ENCODE measurements around the gene AKAP12.
"Not testable (repeated sequence)": the region's sequence is repeated elsewhere in the genome, so short reads cannot be mapped to it uniquely, and the experiment has no call there.

The AKAP12 gene

DNA sequence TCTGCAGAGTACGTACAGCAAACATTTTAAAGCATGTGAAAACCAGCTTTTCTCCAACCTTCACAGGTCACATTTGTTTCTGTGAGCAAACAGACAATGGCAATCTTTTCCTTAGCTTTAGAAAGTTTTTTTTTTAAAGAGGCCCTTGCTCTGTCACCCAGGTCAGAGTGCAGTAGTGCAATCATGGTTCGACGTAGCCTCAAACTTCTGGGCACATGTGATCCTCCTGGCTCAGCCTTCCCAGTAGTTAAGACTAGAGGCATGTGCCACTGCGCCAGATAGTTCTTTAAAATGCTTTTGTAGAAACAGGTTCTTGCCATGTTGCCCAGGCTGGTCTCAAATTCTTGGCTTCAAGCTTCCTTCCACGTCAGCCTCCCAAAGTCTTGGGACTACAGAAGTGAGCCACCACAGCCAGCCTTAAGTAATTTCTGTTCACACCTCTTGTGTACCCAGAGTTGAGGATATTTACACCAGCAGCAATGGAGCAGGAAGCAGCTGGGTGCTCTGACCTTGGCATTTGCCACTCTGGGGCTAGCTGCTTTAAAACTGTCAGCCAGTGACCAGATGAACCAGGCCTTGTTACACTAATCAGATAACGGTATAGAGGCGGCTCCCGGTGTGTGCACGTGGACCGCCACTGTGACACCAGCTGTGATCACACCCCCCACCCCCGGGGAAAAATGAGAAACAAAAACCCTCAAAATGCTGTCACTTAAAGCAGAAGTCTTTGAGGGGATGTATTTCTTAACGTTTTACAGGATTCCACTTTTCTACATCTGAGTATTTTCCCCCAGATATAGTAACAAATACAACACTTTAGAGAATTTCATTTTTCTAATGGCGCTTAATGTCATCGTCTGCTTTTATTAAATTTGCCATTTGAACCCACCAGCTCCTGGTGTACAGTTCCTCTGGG is 71.3 kb downstream of the AKAP12 start:
- no peak for DNase-seq (ENCODE audit: low spot score)

DNA sequence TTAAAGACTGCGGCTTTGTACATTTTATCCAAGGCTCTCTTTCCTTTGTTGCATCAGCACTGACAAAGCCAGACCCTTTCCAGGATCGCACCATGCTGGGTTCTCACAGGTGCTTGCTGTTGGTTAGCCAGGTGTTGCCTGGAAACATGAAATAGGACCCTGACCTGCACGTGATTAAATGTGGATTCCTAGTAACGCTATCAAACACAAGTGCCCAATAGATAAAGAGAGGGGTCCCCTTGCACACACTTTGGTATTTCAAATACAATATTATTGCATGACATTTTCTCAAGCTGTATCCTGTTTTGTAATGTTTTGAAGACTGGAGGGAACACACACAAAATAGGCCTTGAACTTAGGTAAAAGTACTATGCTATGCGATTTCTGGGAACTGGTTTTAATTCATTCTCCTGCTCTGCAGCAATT is 73.3 kb downstream of the AKAP12 start:
- DNase-seq (ENCODE audit: low spot score): no peak

DNA sequence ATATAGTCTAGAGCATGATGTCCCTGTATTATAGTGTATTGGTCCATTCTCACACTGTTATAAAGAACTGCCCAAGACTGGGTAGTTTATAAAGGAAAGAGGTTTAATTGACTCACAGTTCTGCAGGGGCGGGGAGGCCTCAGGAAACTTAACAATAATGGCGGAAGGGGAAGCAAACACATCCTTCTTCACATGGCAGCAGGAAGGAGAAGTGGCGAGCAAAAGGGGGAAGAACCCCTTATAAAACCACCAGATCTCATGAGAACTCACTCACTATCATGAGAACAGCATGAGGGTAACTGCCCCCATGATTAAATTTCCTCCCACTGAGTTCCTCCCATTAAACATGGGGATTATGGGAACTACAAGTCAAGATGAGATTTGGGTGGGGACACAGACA is 75.9 kb downstream of the AKAP12 start:
- not testable (repeated sequence) for DNase-seq (ENCODE audit: low spot score)

DNA sequence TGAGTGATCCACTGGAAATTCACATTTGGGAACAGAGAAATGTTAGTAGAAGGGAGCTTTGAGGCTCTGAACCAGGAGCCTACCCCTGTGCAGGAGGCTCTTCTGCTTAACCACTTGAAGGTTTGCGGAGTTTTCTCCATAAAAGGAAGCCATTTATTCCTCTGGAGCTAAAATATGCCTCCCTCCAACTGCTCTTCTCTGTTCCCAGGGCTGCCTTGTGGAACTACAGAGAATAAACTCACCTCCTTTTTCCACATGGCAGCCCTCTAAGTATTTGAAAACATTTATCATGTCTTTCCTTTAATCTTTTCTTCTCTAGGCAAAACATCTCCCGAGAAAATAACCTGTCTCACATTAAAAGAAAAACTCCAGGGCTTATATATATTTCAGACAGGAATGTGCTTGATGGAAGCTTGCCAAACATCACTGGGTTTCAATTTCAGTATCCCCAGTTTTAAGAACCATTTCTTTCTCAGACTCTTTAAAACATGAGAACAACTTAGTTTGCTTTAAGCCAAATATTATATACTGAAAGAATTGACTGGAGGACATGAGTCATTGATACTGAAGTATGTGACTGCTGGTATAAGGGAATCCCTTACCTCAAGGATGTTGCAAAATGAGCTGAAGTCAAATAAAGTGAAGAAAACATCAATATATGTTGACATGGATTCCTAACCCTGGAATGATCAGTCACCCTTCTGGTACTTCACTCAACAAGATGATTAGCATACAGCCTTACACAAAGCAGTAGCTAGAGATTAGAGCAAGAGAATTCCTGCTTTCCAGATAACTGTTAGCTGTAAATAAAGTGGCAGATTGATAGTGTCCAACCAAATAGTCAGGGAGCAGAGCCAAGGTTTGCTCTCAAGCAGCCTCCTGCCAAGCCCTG is 77.6 kb downstream of the AKAP12 start:
- DNase-seq (ENCODE audit: low spot score): no peak

DNA sequence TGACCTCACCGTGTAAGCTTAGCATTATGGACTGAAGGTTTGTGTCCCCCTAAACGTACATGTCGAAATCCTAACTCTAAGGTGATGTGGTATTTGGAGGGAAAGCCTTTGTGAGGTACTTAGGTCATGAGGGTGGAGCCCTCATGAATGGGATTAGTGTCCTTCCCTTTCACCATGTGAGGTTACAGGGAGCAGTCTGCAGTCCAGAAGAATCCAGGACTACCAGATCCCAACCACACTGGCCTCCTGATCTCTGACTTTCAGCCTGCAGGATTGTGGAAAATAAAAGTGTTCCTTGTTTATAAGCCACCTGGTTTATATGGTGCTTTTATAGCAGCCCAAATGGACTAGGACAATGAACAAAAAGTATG is 78.2 kb downstream of the AKAP12 start:
- no peak for DNase-seq (ENCODE audit: low spot score)

DNA sequence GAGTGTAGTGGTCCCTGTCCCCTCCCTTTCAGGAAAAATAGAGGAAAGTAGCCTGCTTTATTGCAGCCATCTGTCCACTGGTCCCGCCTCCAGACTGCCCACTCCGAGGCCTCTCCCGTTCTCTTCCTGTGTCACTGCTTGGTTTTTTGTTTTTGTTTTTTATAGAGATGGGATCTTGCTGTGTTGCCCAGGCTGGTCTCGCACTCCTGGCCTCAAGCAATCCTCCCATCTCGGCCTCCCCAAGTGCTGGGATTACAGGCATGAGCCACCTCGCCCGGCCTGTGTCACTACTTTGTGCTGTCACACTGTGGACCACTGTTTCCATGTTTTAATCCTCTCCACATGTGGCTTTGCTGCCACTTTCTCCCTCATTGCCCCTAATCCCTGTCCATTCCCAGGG is 80.4 kb downstream of the AKAP12 start:
- no peak for DNase-seq (ENCODE audit: low spot score)

DNA sequence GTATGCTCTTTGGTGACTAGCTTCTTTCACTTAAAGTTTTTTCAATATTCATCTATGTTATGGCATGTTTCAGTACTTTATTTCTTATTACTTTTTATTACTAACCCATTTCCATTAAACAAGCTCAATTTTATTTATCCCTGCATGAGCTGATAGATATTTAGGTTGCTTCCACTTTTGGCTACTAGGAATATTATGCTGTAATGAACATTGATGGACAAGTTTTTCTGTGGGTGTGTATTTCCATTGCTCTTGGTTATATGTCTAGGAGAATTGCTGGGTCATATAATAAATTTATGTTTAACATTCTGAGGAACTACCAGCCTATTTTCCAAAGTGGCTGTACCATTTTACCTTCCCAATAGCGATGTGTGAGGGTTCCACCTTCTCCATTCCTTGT is 81.7 kb downstream of the AKAP12 start:
- no peak for DNase-seq (ENCODE audit: low spot score)

DNA sequence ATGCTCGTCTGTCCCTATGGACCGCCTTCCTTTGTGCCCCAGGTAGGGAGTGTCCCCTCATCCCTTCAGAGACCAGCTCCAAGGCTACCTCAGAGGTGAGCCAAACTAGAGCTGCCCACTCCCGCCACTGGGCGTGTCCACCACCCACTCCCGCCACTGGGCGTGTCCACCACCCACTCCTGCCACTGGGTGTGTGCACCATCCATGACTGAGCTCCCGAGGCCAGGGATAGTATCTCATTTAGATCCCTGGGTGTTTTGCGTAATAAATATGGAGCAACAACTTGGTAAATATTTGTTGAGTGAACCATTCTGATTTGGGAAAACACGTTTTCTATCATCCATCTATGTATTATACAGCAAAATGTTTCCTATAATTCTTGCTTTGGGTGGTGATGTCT is 82.8 kb downstream of the AKAP12 start:
- DNase-seq (ENCODE audit: low spot score): no peak

DNA sequence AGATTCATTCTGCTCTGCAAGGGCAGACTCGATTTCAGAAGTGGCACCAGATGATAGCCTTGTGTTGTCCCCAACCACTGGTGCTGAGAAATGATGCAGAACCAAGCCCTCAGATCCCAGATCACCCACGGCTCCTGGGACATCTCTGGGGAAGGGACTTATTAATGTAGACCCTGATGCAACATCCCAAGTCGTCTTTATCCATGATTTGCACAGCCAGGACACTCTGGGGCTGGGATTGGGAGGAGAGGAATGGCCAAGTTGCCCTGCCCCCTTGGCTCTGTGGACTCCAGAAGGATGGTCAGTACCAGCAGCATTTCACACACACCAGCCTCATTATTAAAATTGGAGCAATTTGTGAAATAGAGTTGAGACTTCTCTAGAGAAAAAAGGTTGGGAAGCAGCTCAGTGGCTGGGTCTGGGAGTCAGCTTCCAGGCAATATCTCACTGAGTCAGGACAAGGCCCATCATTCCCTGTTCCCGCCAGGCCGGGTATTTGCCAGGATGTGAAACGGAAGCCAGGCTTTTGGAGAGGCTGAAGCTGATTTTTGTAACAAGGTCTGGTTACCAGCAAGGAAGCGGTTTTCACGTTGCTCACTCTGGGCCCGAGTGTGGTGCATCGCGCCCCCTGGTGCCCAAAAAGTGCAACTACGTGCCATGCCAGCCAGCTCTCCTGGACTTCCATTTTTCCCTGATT is 84.2 kb downstream of the AKAP12 start:
- peak; percentile 66 for DNase-seq (ENCODE audit: low spot score)

DNA sequence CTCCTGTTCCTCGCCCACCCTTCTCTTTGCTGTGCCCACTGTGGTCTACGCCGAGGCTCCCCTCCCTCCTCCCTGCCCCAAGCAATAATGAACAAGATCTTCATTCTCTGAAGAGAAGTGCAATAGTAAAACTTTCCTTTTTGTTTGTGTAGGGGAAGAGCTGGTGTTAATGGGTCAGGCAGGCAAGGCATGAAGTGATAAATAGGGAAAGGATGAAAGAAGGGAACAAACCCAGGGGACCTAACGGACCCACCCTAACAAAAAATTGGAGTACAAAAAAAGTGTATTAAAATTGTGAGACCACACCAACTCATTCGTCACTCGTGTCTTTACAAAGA is 84.7 kb downstream of the AKAP12 start:
- no peak for DNase-seq (ENCODE audit: low spot score)

DNA sequence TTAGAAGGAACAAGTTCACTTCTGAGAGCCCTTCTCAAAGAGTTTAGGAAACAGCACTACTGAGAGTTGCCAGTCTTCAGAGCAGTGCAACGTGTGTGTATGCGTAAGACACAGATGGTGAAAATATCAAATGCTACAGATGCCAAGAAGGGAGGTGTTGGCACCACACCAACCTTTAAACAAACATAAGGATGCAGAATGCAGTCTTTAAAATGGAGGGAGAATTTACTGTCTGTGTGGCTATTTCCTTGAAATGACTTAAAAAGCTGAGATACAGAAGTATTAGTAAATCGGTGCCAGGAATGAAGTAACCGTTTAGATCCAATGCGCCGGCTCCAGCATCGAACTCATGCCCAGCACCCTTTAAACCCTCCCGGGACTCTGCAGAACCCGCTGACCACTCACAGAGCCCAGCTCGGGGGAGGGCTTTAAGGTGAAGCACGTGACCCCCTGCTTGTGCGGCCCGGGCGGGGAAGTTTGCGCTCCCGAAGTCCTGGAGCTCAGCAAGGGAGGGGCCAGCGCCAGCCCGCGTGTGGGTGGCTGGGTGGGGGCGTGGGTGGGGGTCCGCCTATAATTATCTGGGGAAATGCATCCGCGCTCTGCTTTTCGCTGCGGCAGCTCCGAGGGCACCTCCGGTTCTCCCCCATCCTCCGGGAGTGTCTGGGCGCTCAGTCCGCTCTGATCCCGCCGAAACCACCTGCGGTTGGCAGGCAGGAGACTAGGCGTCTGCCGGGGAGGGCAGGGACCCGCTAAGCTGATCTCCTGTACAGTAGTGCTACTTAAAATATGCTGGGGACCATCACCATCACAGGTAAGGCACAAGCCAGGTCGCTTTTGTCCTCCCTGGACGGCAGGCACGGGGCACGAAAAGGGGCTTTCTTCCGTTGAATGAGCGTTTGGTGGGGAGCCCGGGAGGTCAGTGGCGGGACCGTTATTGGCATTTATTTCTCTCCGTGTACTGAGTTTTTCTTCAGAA is 85.6 kb downstream of the AKAP12 start:
- no peak for DNase-seq (ENCODE audit: low spot score)

DNA sequence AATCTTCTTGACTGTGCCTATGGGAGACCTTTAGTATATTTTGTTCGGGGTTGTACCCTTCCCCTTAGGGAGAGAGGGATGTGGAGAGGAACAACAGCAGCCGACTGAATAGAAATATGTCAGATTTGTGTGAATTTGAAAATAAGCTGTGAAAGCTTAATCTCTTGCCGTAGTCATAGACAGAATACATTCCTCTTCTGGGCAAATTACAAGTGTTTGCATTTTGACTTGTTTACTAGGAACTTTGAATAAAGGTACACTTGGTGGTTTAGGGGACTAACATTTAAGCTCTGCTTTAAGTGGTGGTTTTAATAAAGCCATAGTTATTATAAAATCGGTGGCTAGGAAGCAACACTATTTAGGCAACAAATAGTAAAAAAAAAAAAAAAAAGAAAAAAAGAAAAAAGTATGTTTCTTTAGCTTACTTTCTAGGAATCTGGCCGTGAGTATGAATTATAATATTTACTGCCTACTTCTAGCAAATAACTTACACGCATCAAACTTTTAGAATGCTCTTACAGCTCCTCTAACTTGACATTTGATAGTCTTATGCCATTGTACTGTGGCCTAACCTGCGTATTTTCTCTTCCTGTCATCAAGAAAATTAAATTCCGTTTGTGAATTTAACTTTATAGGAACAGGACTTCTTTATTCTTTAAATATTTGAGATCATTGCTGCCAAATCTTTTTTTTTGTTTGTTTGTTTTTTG is 86.5 kb downstream of the AKAP12 start:
- DNase-seq (ENCODE audit: low spot score): no peak

DNA sequence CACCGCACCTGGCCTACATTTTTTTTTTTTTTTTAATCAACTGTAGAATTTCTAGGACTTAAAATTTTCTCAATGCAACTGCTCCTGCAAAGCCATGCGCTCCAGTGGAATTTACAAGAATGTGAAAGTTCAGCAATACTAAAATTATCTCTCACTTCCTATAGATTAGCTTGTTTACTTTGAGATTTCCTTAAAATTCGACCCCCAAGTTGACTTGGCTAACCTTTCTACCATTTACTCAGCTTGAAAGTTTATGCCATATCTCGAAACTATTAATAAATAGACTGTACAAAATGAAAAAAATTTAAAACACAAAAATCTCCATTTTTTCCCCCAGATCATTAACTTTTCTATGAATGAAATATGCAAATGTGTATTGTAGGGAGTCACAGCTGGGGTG is 87.3 kb downstream of the AKAP12 start:
- DNase-seq (ENCODE audit: low spot score): no peak

DNA sequence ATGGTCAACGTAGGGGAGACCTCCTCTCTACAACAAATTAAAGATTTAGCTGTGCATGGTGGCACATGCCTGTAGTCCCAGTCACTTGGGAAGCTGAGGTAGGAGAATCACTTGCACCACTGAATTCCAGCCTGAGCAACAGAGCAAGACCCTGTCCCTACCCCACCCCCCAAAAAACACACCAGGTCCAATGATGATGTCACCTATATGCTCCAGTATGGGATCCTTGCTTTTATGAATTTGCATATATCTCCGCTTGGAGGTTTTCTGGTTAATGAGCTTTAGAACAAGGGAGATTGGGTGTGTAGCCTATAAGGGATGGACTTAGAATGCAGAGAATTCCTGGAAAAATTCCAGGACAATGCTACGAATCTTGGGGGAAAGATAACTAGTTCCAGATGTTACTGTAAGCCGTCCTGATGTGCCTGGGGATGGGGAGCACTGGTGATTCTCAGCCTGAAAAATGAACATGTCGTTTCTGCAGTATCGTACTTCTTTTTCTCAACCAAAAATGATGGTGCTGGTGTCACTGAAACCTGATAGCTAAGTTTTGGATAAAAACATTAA is 90.4 kb downstream of the AKAP12 start:
- DNase-seq (ENCODE audit: low spot score): no peak

DNA sequence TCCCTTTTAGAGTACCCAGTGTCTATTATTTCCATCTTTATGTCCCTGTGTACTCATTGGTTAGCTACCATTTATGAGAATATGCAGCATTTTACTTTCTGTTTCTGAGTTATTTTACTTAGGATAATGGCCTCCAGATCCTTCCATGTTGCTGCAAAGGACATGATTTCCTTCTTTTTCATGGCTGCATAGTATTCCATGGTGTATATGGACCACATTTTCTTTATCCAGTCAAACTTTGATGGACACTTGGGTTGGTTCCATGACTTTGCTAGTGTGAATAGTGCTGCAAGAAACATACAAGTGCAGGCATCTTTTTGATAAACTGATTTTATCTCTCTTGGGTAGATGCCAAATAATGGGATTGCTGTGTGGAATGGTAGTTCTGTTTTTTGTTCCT is 96.2 kb downstream of the AKAP12 start:
- DNase-seq (ENCODE audit: low spot score): no peak

DNA sequence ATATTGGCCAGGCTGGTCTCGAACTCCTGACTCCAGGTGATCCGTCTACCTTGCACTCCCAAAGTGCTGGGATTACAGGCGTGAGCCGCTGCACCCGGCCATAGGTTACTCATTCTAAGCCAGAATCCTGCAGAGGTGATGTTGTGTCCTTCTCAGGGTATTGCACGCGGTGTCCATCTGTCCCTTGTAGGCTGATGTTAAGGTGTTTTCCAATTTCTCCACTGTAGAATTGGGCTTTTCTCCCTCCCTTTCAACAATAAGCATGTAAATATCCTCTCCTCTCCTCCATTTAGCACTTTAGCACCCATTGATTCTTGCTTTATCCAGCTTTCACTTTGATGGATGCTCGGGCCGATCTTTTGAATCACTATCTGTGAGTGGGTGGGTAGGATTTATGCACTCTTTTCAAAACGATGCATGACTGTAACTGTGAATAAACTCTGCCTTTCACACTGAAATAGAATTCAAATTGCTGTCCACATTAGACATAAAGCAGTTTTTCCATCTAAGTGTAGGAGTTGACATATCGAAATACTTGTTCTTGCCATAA is 99.0 kb downstream of the AKAP12 start:
- DNase-seq (ENCODE audit: low spot score): no peak

DNA sequence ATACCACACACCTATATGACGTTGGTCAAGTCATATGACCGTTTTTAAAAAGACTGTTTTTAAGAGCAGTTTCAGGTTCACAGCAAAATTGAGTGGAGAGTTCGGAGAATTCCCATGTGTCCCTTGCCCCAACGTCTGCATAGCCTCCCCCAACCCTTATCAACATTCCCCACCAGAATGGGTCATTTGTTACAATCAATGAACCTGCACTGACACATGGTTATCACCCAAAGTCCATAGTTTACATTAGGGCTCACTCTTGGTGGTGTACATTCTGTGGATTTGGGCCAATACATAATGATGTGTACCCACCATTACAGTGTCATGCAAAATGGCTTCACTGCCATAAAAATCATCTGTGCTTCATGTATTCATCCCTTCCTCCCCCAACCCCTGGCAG is 99.6 kb downstream of the AKAP12 start:
- no peak for DNase-seq (ENCODE audit: low spot score)

DNA sequence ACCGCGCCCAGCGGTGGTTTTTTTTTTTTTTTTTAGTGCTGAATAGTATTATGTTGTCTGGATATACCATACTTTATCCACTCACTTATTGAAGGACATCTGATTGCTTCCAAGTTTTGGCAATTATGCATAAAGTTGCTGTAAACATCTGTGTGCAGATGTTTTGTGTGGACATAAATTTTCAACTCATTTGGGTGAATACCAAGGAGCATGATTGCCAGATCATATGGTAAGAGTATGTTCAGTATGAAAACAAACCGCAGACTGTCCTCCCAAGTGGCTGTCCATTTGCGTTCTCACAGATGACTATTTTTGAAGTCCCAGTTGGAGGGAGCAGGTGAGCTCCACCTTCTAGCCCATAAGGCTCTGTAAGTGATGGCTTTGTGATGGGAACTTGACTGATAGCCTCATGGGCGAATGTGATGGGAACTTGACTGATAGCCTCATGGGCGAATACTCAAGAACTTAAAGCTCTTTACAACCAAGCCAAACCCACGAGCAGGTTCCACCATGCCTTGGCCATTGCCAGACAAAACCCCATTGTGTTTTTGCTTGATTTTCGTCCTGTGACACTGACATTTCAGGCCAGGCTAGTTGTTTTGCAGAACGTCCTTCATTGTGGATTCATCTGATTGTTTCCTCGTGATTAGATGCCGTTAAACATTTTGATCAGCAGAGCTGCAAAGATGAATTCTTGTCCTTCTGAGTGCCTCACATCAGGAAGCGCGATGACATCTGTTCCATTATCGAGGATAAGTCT is 100.6 kb downstream of the AKAP12 start:
- no peak for DNase-seq (ENCODE audit: low spot score)

DNA sequence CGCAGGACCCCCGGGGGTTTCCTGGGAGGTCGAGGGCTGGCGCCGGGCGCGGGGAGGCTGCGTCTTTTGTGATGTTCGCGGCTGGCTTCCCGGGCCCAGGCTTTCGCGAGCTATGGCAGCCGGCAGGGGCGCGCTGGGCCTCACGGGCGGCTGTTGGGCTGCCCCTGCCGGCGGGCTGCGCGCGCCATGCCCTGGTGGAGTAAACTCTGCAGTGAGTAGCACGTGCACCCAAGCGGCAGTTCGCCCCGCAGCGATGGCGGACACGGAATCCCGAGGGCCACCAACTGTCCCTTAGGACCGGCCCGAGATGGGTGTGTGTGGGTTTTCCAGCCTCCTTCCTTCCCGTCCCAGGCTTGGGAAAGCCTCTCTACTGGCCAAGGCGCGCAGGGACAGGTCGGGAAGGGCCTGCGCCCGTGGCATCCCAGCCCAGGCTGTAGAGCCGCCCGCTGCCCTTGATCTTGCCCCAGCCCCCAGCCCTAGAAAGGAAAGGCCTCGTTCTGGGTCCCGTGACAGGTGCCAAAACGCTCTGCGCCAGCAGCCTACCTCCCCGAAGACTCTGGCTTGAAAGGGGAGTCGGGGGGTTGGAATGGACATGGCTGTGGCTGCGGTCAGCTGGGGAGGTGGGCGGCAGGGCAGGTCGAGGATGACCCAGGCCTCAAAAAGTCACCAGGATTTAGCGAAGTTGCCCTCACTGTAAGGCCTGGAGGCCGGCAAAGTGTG is 101.9 kb downstream of the AKAP12 start:
- no peak for DNase-seq (ENCODE audit: low spot score)

All from germinal center (tissue), 1 donor.